Measurements from ENCODE around the gene CYP2A6.
"Not testable (repeated sequence)": the region's sequence is repeated elsewhere in the genome, so short reads cannot be mapped to it uniquely, and the experiment has no call there.

GRCh38 chr19:40842012-40842411 lies 8.2 kb downstream of the CYP2A6 start:
- TF ChIP-seq, protein P1, sequence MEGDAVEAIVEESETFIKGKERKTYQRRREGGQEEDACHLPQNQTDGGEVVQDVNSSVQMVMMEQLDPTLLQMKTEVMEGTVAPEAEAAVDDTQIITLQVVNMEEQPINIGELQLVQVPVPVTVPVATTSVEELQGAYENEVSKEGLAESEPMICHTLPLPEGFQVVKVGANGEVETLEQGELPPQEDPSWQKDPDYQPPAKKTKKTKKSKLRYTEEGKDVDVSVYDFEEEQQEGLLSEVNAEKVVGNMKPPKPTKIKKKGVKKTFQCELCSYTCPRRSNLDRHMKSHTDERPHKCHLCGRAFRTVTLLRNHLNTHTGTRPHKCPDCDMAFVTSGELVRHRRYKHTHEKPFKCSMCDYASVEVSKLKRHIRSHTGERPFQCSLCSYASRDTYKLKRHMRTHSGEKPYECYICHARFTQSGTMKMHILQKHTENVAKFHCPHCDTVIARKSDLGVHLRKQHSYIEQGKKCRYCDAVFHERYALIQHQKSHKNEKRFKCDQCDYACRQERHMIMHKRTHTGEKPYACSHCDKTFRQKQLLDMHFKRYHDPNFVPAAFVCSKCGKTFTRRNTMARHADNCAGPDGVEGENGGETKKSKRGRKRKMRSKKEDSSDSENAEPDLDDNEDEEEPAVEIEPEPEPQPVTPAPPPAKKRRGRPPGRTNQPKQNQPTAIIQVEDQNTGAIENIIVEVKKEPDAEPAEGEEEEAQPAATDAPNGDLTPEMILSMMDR (conservative IDR thresholded peaks at IDR 0.05; ENCODE audit: low read depth, low read length) = not testable (repeated sequence)
- not testable (repeated sequence) for TF ChIP-seq POLR2A (IDR thresholded peaks at IDR 0.05; ENCODE audit: low read depth, low read length)
- TF ChIP-seq, protein P2, sequence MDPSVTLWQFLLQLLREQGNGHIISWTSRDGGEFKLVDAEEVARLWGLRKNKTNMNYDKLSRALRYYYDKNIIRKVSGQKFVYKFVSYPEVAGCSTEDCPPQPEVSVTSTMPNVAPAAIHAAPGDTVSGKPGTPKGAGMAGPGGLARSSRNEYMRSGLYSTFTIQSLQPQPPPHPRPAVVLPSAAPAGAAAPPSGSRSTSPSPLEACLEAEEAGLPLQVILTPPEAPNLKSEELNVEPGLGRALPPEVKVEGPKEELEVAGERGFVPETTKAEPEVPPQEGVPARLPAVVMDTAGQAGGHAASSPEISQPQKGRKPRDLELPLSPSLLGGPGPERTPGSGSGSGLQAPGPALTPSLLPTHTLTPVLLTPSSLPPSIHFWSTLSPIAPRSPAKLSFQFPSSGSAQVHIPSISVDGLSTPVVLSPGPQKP (IDR thresholded peaks at IDR 0.05; ENCODE audit: borderline replicate concordance, low read depth, low read length) = not testable (repeated sequence)

Measured in IMR-90 (cell line).